ENCODE results near the gene SDR42E2.
A peak's percentile ranks its signal among the peaks of the same experiment; 100 is the strongest.
"Not testable (repeated sequence)": the region's sequence is repeated elsewhere in the genome, so short reads cannot be mapped to it uniquely, and the experiment has no call there.

The SDR42E2 gene

DNA sequence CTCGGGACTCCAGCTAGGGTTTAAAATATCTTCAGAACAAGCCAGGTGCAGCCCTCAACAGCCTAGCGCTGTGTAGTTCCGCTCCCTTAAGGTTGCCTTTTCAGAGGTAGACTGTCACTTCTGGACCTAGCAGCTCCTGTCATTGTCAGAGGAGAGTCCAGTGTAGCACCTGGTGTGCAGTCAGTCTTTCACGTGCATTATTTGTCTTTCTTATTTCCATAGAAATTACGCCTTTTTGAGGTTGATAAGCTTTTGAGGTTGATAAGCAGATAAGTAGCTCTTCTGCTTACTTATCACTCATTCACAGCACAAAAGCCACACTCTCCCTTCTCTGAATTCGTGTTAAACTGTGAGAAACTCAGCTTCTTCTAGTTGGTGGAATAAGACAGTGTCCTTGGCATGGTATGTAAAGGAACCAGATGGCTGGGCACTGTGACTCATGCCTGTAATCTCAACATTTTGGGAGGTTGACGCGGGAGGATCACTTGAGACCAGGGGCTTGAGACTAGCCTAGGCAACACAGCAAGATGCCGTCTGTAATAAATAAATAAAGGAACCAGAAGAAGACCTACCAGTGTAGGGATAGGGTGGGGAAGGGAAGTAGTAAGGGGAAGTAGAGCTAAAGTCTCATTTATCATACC lies 54.0 kb downstream of the SDR42E2 start:
- DNase-seq (ENCODE audit: low spot score), result no peak
- in situ Hi-C loops (cut with MboI; ENCODE audit: low sequenced_read_pairs, unreplicated experiment), result no loop called here
- TF ChIP-seq CTCF (IDR thresholded peaks at IDR 0.05; ENCODE audit: borderline replicate concordance, control extremely low read depth, extremely low read depth, insufficient read depth, missing control alignments), result no peak

GRCh38 chr16:22216832-22217225 lies 54.5 kb downstream of the SDR42E2 start:
- in situ Hi-C loops (cut with MboI; ENCODE audit: low sequenced_read_pairs, unreplicated experiment); DNase-seq (ENCODE audit: low spot score): not testable (repeated sequence)

DNA sequence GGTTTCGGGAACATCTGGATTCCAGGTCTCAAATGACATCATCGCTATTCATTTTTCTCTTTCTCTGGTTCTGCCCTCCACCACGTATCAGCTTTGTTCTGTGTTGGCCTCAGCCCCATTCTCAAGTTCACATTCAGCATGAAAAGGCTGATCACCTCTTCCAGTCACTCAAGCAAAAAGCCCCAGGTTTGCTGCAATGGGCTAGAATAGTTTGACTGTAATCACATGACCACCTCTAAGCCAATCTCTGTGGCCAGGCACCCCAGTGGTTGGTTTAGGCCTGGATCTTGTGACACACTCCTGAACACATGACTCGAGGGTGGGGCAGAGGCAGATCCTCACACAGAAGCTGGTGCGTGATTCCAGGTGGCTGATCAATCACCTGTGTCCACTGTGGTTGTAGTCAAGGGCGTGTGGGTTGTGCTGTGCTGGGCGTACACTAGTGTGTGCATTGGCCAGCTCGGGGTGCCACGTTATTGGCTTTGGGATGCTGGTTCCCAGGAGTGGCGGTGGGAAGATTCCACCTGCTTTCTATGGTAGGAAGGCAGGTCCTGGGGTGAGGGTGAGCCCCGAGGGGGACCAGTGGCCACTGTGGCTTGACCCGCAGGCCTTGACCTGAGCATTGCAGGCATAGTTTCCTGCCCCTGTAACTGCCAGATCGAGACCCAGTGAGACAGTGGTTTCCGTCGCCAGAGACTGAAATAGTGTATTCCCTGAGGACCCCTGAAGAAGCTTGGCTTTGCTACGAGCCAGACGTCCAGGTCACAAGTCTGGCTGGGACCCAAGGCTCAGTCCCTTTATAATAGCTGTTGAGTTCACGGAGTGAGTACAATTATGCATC lies 55.8 kb downstream of the SDR42E2 start:
- DNase-seq (ENCODE audit: low spot score), result peak; percentile 89
- in situ Hi-C loops (cut with MboI; ENCODE audit: low sequenced_read_pairs, unreplicated experiment), result no loop called here
- no peak for TF ChIP-seq CTCF (IDR thresholded peaks at IDR 0.05; ENCODE audit: borderline replicate concordance, control extremely low read depth, extremely low read depth, insufficient read depth, missing control alignments)

GRCh38 chr16:22219389-22220068 lies 57.2 kb downstream of the SDR42E2 start:
- in situ Hi-C loops (cut with MboI; ENCODE audit: low sequenced_read_pairs, unreplicated experiment), result no loop called here
- TF ChIP-seq CTCF (IDR thresholded peaks at IDR 0.05; ENCODE audit: borderline replicate concordance, control extremely low read depth, extremely low read depth, insufficient read depth, missing control alignments), result no peak
- DNase-seq (ENCODE audit: low spot score), result no peak

- in situ Hi-C loops (cut with MboI; ENCODE audit: low sequenced_read_pairs, unreplicated experiment), result no loop called here
- TF ChIP-seq CTCF (IDR thresholded peaks at IDR 0.05; ENCODE audit: borderline replicate concordance, control extremely low read depth, extremely low read depth, insufficient read depth, missing control alignments), result no peak
- no peak for DNase-seq (ENCODE audit: low spot score)
Measured at GRCh38 chr16:22220069-22220440, 57.7 kb downstream of the SDR42E2 start.

DNA sequence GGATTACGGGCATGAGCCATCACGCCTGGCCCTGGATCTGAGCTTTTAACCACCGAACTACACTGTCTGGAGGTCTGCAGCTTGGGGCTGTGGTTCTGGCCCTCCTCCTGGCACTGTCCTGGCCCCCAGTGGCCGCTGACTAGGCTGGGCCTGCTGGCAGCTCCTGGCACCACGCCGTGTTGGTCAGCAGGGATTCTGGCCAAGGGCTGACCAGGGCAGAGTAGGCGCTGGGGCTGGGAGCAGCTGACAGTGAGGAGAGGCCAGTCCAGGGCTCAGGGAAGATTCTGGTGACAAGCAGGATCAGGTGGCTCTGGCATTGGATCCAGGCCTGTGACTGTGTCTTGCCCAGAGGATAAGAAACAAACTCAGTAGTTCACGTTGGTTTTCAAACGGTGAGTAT lies 58.4 kb downstream of the SDR42E2 start:
- DNase-seq (ENCODE audit: low spot score), result no peak
- TF ChIP-seq CTCF (IDR thresholded peaks at IDR 0.05; ENCODE audit: borderline replicate concordance, control extremely low read depth, extremely low read depth, insufficient read depth, missing control alignments), result no peak
- in situ Hi-C loops (cut with MboI; ENCODE audit: low sequenced_read_pairs, unreplicated experiment), result no loop called here

DNA sequence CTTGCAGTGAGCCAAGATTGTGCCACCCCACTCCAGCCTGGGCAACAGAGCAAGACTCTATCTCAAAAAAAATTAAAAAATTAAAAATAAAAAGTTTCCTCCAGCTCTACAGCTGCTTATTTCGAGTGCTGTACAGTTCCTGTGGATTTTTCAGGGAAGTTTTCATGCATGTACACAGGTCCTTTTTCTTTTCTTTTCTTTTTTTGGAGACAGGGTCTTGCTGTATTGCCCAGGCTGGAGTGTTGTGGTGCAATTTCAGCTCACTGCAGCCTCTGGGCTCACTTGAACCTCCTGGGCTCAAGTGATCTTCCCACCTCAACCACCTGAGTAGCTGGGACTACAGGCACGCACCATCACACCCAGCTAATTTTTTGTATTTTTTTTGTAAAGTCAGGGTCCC lies 59.7 kb downstream of the SDR42E2 start:
- TF ChIP-seq CTCF (IDR thresholded peaks at IDR 0.05; ENCODE audit: borderline replicate concordance, control extremely low read depth, extremely low read depth, insufficient read depth, missing control alignments), result no peak
- no peak for DNase-seq (ENCODE audit: low spot score)
- in situ Hi-C loops (cut with MboI; ENCODE audit: low sequenced_read_pairs, unreplicated experiment), result no loop called here

Measured in GM13976 (cell line).